ENCODE measurements around the gene APLN.

GRCh38 chrX:129638917-129639316 lies 15.8 kb downstream of the APLN start:
- TF ChIP-seq POLR2A (IDR thresholded peaks at IDR 0.05): no peak
- no peak for TF ChIP-seq CTCF (IDR thresholded peaks at IDR 0.05)
